ENCODE results near the gene TTC7B. TPM values are rescaled to one million over a fixed set of nuclear protein-coding genes. Genes with fewer than 3 reads are reported as not detected.

The TTC7B gene
- total and polyA plus RNA-seq, 2 of the 13 experiments (the other 11 are each of a cell fraction or from before 2014, with no cell fraction given): 1.3 to 3.2 TPM

DNA sequence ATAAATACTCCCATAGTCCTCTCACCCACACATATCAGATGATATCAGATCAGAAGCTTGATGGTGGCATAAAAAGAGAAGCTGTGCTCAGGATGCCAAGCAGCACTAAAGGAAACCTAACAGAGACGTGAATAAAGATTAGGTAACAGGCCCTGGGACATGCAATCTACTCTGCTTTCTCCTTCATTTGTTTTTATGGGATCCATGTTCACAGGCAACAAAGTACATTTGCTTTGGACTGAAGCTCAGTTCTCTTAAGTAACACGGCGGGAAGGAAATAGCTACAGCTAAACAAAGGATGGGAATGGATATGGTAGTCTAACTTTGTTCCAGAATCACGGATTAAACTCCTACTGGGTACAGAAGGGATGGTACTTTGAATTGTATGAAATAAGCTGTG lies 119.5 kb downstream of the TTC7B start:
- no peaks in the 10 kb centered on the region for H4K20me1 ChIP-seq (ENCODE audit: insufficient read depth, low read length)
- no peak overlapping the region for H3K4me3 ChIP-seq (replicated peaks in 1 of 3; ENCODE audit: insufficient read depth in 1 of 3, low read depth in 2 of 3, low read length in 3 of 3)
- H3K4me1 ChIP-seq (ENCODE audit: insufficient read depth, low read length): no peaks in the 10 kb centered on the region
- CTCF ChIA-PET (ENCODE audit: low intra/inter-chr PET ratio, low total read pairs): interaction anchor here (1.9 to 2.1 kb wide), 2 partner anchors 297 to 395 kb away, joined by 9 to 44 read pairs; no protein-coding TSS in a partner anchor
- BruUV-seq (replicated peaks): no TSS peak
- H2AFZ ChIP-seq (ENCODE audit: low read length): no peak overlapping the region
- intact Hi-C loops (cut with micrococcal nuclease; ENCODE audit: unreplicated experiment): loop anchor here (1.0 kb wide), 2 partner anchors 297 to 407 kb away; no protein-coding TSS in a partner anchor
- H3K27ac ChIP-seq (ENCODE audit: extremely low read length, insufficient read depth, low read length): no peak overlapping the region
- no peaks in the 10 kb centered on the region for H3K9me3 ChIP-seq (ENCODE audit: low read length)
- no peak for DNase-seq (ENCODE audit: low spot score)
- in situ Hi-C loops (cut with HindIII; ENCODE audit: extremely low pct_ligation_motif_present, low pct_unique_long_range_greater_than_20kb): loop anchor here (5.0 to 10.0 kb wide), 2 partner anchors 292 to 394 kb away; no protein-coding TSS in a partner anchor
- ATAC-seq: no peak
- no peaks in the 10 kb centered on the region for H3K36me3 ChIP-seq (replicated peaks in 1 of 2; ENCODE audit: control insufficient read depth in 1 of 2, insufficient read depth in 2 of 2, low read length in 2 of 2)
- no peaks in the 10 kb centered on the region for H3K79me2 ChIP-seq (ENCODE audit: insufficient read depth, low read length)
- no peaks in the 10 kb centered on the region for H3K27me3 ChIP-seq (ENCODE audit: control insufficient read depth in 1 of 2, insufficient read depth in 2 of 2, low read length in 2 of 2)
- no peak overlapping the region for H3K4me2 ChIP-seq (ENCODE audit: low read depth, low read length)
- no peak for TF ChIP-seq HNF4A (CRISPR knock-in tag; IDR thresholded peaks at IDR 0.05)
- no peak for TF ChIP-seq SALL1 (CRISPR knock-in tag; IDR thresholded peaks at IDR 0.05)
- TF ChIP-seq ZNF703 (CRISPR knock-in tag; IDR thresholded peaks at IDR 0.05; ENCODE audit: borderline replicate concordance): no peak
- TF ChIP-seq ZNF773 (CRISPR knock-in tag; IDR thresholded peaks at IDR 0.05; ENCODE audit: borderline replicate concordance): no peak
- no peak for TF ChIP-seq SMAD1 (CRISPR knock-in tag; IDR thresholded peaks at IDR 0.05; ENCODE audit: borderline replicate concordance, low read depth)
- 27% methylated on average over 4 of the region's 4 CpGs for WGBS (ENCODE audit: low lambda C conversion rate)
- H3K9ac ChIP-seq (ENCODE audit: insufficient read depth, low read depth, low read length): no peak overlapping the region
- FAIRE-seq: no peak
- POLR2A ChIA-PET: interaction anchor here (0.8 to 0.9 kb wide), 2 partner anchors 196 to 313 kb away, joined by 3 read pairs; no protein-coding TSS in a partner anchor

DNA sequence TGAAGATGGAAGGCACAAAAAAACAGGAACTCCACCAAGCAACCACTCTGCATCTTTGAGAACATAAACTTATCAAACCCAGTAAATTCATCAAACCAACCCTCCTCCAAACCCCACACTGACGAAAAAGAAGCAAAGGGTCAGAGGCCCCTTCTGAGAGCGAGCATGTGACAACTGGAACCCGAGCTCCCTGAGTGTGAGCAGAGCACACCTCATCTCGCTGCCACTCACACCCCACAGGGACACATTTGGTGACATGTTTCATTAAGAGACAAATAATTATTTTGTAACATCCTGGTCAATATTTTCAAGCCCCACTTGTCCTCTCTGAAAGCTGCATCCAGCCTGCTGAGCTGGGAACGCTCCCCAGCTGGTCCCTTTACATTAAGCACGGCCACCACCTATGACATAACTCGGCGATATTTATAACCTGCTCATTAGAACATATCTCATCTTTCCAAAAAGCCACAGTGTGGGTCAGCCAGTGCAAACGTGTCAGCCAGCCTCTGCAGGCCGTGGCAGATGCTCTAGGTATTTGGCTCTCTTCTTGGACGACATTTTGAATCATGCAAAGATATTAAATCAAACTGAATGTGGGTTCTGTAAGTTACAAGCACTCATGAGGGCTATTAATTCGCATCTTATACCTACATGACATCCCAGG lies 120.1 kb downstream of the TTC7B start:
- no peak for TF ChIP-seq KAT7 (CRISPR knock-in tag; IDR thresholded peaks at IDR 0.05; ENCODE audit: borderline replicate concordance)
- no peak for TF ChIP-seq ZSCAN12 (CRISPR knock-in tag; IDR thresholded peaks at IDR 0.05)
- TF ChIP-seq, protein P1, sequence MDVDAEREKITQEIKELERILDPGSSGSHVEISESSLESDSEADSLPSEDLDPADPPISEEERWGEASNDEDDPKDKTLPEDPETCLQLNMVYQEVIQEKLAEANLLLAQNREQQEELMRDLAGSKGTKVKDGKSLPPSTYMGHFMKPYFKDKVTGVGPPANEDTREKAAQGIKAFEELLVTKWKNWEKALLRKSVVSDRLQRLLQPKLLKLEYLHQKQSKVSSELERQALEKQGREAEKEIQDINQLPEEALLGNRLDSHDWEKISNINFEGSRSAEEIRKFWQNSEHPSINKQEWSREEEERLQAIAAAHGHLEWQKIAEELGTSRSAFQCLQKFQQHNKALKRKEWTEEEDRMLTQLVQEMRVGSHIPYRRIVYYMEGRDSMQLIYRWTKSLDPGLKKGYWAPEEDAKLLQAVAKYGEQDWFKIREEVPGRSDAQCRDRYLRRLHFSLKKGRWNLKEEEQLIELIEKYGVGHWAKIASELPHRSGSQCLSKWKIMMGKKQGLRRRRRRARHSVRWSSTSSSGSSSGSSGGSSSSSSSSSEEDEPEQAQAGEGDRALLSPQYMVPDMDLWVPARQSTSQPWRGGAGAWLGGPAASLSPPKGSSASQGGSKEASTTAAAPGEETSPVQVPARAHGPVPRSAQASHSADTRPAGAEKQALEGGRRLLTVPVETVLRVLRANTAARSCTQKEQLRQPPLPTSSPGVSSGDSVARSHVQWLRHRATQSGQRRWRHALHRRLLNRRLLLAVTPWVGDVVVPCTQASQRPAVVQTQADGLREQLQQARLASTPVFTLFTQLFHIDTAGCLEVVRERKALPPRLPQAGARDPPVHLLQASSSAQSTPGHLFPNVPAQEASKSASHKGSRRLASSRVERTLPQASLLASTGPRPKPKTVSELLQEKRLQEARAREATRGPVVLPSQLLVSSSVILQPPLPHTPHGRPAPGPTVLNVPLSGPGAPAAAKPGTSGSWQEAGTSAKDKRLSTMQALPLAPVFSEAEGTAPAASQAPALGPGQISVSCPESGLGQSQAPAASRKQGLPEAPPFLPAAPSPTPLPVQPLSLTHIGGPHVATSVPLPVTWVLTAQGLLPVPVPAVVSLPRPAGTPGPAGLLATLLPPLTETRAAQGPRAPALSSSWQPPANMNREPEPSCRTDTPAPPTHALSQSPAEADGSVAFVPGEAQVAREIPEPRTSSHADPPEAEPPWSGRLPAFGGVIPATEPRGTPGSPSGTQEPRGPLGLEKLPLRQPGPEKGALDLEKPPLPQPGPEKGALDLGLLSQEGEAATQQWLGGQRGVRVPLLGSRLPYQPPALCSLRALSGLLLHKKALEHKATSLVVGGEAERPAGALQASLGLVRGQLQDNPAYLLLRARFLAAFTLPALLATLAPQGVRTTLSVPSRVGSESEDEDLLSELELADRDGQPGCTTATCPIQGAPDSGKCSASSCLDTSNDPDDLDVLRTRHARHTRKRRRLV (CRISPR knock-in tag; IDR thresholded peaks at IDR 0.05): no peak
- TF ChIP-seq, protein P2, sequence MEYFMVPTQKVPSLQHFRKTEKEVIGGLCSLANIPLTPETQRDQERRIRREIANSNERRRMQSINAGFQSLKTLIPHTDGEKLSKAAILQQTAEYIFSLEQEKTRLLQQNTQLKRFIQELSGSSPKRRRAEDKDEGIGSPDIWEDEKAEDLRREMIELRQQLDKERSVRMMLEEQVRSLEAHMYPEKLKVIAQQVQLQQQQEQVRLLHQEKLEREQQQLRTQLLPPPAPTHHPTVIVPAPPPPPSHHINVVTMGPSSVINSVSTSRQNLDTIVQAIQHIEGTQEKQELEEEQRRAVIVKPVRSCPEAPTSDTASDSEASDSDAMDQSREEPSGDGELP (IDR thresholded peaks at IDR 0.05; ENCODE audit: borderline replicate concordance, low read depth): no peak
- no peak for TF ChIP-seq HCFC1 (IDR thresholded peaks at IDR 0.05; ENCODE audit: low read depth, low read length)
- TF ChIP-seq ZNF367 (CRISPR knock-in tag; IDR thresholded peaks at IDR 0.05; ENCODE audit: borderline replicate concordance): no peak
- no peak for TF ChIP-seq ZNF841 (CRISPR knock-in tag; IDR thresholded peaks at IDR 0.05; ENCODE audit: borderline replicate concordance)
- Histone ChIP-seq H3K27me3 (ENCODE audit: control insufficient read depth in 1 of 2, insufficient read depth in 2 of 2, low read length in 2 of 2) (no peaks in the 10 kb centered on the region), H3K4me2 (ENCODE audit: low read depth, low read length) (no peak overlapping the region), H3K9me3 (ENCODE audit: low read length) (no peaks in the 10 kb centered on the region), H3K4me1 (ENCODE audit: insufficient read depth, low read length) (no peaks in the 10 kb centered on the region), H3K79me2 (ENCODE audit: insufficient read depth, low read length) (no peaks in the 10 kb centered on the region), H2AFZ (ENCODE audit: low read length) (no peak overlapping the region), H3K36me3 (replicated peaks in 1 of 2; ENCODE audit: control insufficient read depth in 1 of 2, insufficient read depth in 2 of 2, low read length in 2 of 2) (no peaks in the 10 kb centered on the region), H3K27ac (ENCODE audit: extremely low read length, insufficient read depth, low read length) (no peak overlapping the region), H3K4me3 (replicated peaks in 1 of 3; ENCODE audit: insufficient read depth in 1 of 3, low read depth in 2 of 3, low read length in 3 of 3) (no peak overlapping the region), H3K9ac (ENCODE audit: insufficient read depth, low read depth, low read length) (no peak overlapping the region), H4K20me1 (ENCODE audit: insufficient read depth, low read length) (no peaks in the 10 kb centered on the region)
- CTCF ChIA-PET (ENCODE audit: low intra/inter-chr PET ratio, low total read pairs): no interaction called here
- POLR2A ChIA-PET: no interaction called here
- DNase-seq (ENCODE audit: low spot score) (no peak), ATAC-seq (no peak), FAIRE-seq (no peak)
- 65% methylated on average over 11 of the region's 12 CpGs for WGBS (ENCODE audit: low lambda C conversion rate)
- intact Hi-C loops (cut with micrococcal nuclease; ENCODE audit: unreplicated experiment) (no loop called here), in situ Hi-C loops (cut with HindIII; ENCODE audit: extremely low pct_ligation_motif_present, low pct_unique_long_range_greater_than_20kb) (loop anchor here (5.0 to 10.0 kb wide), 2 partner anchors 291 to 394 kb away; no protein-coding TSS in a partner anchor)
- BruUV-seq (replicated peaks): no TSS peak
